Stimulated activated CD4-positive, alpha-beta T cell treated with anti-CD3 and anti-CD28 coated beads, Interleukin-2, amount 100 ng/mL, for 4 hours (primary cell): ENCODE measurements around the gene NRDC.
"Not testable (repeated sequence)": the region's sequence is repeated elsewhere in the genome, so short reads cannot be mapped to it uniquely, and the experiment has no call there.

Experiments
- DNase-seq: peaks from one replicate; pipeline ENCODE4 v3.0.0-alpha.2; 2020; ENCODE audit warnings: low read depth

The NRDC gene

DNA sequence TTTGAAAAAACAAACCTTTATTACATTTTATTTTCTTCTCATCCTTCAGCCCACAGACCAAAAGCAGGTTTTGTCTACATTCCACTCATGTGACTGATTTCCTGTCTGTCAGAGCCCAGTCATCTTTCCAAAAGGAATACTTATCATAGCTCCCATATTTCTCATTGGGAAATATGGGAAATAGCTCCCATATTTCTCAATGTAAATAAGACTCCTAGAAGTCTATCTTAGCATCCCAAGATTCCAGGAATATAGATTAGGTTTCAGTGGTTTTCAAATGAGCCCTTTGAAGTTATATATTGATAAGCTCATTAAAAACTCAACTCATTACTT lies 19.1 kb upstream of the NRDC start:
- no peak for DNase-seq

DNA sequence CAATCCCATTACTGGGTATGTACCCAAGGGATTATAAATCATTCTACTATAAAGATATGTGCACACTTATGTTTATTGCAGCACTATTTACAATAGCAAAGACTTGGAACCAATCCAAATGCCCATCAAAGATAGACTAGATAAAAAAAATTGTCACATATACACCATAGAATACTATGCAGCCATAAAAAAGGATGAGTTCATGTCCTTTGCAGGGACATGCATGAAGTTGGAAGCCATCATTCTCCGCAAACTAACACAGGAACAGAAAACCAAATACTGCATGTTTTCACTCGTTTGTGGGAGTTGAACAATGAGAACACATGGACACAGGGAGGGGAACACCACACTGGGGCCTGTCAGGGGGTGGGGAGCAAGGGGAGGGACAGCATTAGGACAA lies 16.2 kb upstream of the NRDC start:
- not testable (repeated sequence) for DNase-seq

GRCh38 chr1:51878308-51878615 lies 265 bp downstream of the NRDC start:
- DNase-seq: no peak

DNA sequence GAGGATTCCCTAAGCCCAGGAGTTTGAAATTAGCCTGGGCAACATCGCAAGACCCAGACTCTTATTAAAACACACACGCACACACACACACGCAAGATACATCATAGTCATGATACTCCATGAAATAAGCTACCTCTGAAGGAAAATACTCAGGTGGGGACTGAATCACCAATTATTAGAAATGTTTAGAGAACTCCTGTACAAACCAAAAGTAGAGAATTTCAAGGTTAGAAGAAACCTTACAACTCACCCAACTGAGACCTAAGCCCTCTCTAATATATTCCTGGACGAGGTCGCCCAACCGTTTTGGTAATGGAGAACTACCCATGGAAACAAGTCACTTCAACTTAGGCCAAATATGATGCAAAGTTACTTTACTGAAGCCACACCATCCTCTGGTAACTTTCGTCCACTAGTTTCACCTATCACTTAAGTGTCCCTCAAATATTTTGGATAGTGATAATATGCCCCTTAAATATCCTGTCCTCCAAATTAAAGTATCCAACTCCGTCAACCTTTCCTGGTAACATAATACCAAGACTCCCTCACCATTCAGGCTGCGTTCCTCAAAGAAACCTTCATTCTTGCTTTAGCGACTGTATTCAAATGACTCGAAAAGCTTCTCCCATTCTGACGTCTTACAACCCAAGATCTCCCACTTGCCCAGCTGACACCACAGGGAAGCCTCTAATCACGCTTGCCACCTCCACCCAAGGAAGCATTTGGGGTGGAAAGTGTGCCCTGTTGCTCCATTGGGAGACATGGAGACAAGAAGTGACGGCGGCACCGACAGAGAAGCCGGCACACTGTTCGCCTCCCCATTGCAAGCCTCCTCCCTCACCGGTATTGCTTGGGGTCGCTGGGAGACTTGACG lies 856 bp downstream of the NRDC start:
- no peak for DNase-seq

DNA sequence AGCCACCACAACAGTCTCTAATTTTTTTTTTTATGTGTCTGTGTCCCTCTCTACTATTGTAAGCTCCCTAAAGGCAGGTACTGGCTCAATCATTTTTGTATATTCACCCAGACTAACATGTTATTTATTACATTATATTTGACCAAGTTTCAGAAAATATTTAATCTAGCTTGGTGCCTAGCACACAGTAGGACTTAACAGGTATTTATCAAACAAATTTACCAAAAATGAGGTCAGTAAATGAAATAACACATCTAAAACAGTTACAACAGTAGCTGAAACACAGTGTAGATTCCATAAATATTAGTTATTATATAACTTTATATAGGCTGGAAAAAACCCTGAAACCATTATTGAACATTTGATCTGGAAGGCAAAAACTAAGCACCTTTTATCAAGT lies 2.7 kb downstream of the NRDC start:
- DNase-seq: no peak

DNA sequence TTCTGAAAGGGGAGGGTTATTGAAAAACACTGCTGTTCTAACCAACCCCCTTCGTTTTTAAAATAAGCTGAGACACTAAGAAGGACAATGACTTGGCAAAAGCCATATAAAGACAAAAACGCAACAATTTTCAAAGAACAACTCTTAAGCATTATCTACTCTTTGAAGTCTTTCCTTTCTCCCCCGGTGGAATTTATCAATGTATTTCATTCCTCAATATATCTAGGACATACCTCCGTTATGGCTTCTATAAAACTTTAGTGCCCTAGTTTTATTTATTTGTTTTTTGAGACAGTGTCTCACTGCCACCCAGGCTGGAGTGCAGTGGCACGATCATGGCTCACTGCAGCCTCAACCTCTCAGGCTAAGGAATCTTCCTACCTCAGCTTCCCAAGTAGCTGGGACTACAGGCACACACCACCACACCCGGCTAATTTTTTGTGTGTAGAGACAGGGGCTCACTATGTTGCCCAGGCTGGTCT lies 3.2 kb downstream of the NRDC start:
- DNase-seq: no peak

DNA sequence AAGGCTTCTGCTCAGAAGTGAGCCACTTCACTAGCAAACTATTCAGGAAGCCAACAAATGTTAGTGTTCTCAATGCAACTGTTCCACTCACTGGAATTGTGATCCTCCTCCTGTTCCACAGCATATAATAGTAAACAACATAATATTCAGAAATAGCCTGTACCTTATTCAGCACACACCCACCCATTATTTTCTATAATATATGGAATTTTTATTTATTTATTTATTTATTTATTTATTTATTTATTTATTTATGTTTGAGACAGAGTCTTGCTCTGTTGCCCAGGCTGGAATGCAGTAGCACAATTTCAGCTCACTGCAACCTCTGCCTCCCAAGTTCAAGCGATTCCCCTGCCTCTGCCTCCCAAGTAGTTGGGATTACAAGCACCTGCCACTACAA lies 5.3 kb downstream of the NRDC start:
- not testable (repeated sequence) for DNase-seq

- DNase-seq: no peak
Measured at GRCh38 chr1:51871351-51871975, 7.1 kb downstream of the NRDC start.

DNA sequence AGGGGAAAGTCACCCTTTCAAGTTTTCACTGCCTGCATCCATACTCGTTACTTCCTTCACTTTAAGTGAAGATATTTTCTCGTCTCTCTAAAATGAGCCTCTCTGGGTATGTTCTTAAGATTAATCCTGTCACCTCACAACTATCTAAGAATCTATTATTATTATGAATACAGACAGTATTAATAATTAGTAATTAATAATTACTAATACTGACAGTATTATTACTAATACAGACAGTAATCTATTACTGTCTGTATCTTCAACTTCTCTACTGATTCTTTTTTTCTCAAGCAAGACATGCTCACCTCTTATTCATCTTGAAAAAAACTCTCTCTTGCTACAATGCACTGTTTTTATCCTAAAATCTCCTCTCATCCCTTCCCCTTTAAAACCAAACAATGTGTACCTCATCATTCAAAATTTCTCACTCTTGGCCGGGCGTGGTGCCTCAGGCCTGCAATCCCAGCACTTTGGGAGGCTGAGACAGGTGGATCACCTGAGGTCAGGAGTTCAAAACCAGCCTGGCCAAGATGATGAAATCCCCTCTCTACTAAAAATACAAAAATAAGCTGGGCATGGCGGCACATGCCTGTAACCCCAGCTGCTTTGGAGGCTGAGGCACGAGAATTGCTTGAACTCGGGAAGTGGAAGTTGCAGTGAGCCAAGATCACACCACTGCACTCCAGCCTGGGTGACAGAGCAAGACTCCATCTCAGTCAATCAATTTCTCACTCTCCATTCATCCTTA lies 7.8 kb downstream of the NRDC start:
- no peak for DNase-seq

DNA sequence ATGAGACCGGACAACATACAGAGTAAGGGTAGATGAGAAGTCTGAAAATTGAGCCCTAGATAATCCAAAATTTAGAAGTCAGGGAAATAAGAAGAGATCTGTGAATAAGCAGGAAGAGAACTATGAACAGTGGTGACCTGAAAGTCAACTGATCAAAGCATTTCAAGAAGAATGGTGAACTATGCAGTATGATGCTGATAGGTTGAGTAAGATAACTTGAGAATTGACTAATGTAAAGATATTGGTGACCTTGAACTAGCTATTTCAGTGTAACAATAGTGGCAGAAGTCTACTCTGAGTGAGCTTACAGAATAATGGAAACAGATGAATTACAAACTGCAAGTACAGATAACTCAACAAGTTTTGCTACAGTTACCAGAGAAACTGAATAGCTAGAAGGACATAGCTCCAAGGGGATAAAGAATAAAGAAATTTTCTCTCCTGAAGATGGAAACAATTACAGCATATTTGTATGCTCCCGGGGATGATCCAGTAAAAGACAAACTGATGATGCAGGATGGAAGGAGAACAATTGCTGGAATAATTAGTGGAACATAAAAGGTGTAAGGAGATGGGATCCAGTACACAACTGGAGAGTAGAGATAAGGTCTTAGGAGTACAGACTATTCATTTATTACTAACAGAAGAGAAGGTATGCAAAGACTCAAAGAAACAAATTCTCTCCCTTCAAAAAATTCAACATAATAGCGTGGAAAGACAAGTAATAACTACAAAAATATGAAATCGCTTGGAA lies 10.9 kb downstream of the NRDC start:
- DNase-seq: no peak

DNA sequence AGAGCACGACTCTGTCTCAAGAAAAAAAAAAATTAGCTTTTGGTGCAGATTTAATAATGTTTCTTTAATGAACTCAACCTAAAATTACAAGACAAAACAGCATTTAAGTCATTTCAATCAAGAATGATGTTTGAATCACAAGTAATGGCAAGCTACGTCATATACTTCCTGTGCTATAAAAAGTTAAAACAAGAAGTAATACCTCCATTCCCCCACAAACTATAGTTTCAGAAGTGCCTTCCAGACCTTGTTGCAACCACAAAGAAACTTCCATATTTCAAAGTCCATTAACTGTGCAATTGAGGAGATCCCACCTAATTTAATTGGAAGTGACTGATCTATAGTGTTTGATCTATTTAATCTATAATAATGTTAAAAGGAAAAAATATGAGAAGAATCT lies 15.1 kb downstream of the NRDC start:
- DNase-seq: no peak

DNA sequence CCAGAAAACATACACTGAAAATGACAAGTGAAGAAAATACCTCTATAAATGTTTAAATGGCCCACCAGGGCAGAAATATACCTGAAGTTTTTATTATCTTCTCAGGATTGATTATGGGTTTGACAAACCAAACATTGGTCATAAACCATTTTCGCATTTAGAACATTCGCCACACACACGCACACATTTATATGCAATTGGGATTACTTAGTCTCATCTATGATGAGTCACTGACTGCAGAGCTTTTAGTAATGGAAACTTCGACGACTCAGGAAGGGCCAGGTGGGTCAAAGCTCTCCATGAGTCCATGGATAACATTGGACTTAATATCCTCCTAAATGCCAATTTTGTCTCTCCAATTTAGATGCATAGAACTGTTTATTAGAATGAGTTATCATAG lies 16.9 kb downstream of the NRDC start:
- no peak for DNase-seq

GRCh38 chr1:51859735-51860134 lies 18.8 kb downstream of the NRDC start:
- DNase-seq: no peak

DNA sequence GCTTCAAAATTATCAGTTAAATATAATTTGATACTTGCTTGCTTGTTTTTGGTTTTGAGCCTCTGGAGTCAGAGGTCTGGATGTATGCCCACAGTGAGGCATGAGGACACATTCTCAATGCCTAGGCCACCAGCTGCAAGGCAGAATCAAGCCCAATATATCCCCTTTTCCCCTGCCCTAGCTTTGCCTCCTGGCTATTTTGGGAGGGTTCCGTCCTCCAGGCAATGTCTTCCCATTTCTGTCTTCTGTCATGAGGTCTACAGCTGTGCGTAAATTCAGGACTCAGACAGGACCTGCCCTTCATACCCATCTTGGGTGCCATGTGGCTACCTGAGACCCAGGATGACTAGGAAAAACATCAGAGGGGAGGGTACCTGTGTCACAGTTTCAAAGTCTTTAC lies 19.2 kb downstream of the NRDC start:
- no peak for DNase-seq

GRCh38 chr1:51858892-51859291 lies 19.6 kb downstream of the NRDC start:
- DNase-seq: no peak

GRCh38 chr1:51856745-51857144 lies 21.8 kb downstream of the NRDC start:
- no peak for DNase-seq

DNA sequence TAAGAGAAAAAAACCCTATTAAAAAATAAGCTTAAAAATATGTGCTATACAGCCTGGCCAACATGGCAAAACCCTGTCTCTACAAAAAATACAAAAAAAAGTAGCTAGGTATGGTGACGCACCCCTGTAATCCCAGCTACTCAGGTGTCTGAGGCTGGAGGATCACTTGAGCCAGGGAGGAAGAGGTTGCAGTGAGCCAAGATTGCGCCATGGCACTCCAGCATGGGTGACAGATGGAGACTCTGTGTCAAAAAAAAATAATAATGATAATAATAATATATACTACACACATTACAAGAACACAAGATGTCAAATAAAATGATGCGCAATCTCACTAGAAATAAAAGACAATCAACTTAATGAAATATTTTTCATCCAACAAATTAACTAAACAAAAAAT lies 22.9 kb downstream of the NRDC start:
- DNase-seq: no peak

GRCh38 chr1:51853360-51853759 lies 25.2 kb downstream of the NRDC start:
- DNase-seq: no peak

GRCh38 chr1:51851882-51852396 lies 26.6 kb downstream of the NRDC start:
- DNase-seq: no peak

- no peak for DNase-seq
Measured at GRCh38 chr1:51850420-51851223, 27.9 kb downstream of the NRDC start.

DNA sequence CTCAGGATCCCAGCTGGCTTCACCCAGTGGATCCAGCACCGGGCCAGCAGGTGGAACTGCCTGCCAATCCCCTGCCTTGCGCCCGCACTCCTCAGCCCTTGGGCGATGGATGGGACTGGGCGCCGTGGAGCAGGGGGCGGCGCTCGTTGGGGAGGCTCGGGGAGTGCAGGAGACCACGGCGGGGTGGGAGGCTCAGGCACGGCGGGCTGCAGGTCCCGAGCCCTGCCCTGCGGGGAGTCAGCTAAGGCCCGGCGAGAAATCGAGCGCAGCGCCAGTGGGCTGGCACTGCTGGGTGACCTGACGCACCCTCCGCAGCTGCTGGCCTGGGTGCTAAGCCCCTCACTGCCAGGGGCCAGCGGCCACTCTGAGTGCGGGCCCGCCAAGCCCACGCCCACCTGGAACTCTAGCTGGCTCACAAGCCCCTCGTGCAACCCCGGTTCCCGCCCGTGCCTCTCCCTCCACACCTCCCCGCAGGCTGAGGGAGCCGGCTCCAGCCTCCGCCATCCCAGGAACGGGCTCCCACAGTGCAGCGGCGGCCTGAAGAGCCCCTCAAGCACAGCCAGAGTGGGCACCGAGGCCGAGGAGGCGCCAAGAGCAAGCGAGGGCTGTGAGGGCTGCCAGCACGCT lies 31.1 kb downstream of the NRDC start:
- DNase-seq: no peak
